ENCODE measurements around the gene JMJD7.

- TF ChIP-seq TAF1 (IDR thresholded peaks at IDR 0.05; ENCODE audit: borderline replicate concordance, low read depth, low read length) (no peak), POLR2A (IDR thresholded peaks at IDR 0.05; ENCODE audit: low read depth, low read length) (no peak)
These were observed 8.2 kb downstream of the JMJD7 start for GRCh38 chr15:41836073-41836472.
